ENCODE data around the gene SCAP.

SCAP gene

GRCh38 chr3:47380601-47381316, 95.0 kb downstream of the SCAP start, which contains the start of gene PTPN23:
PTPN23 (plus strand) TSS chr3:47381021; CDS start chr3:47381097, 76 bp downstream.
- TF ChIP-seq CTCF (IDR thresholded peaks at IDR 0.05; ENCODE audit: low read depth, low read length), result no peak
- H3K4me1 ChIP-seq, result no peaks in the 10 kb centered on the region
- no peaks in the 10 kb centered on the region for H3K36me3 ChIP-seq
- peak; percentile 95 for DNase-seq
- no peaks in the 10 kb centered on the region for H3K9me3 ChIP-seq
- peak within 1 kb of the TSS; percentile 78 for H3K4me3 ChIP-seq (ENCODE audit: low read depth, low read length)
- no peaks in the 10 kb centered on the region for H3K27me3 ChIP-seq

- TF ChIP-seq CTCF (IDR thresholded peaks at IDR 0.05; ENCODE audit: low read depth, low read length), result no peak
- DNase-seq, result no peak
- H3K36me3 ChIP-seq, result no peaks in the 10 kb centered on the region
- H3K9me3 ChIP-seq, result no peaks in the 10 kb centered on the region
- H3K4me3 ChIP-seq (ENCODE audit: low read depth, low read length), result peak overlapping the region; percentile 78
- no peaks in the 10 kb centered on the region for H3K27me3 ChIP-seq
- H3K4me1 ChIP-seq, result no peaks in the 10 kb centered on the region
These were observed 95.6 kb downstream of the SCAP start for GRCh38 chr3:47380026-47380600.

GRCh38 chr3:47379411-47379899, 96.3 kb downstream of the SCAP start:
- Histone ChIP-seq H3K4me3 (ENCODE audit: low read depth, low read length) (peak overlapping the region; percentile 78; the same call in 1 of the 2 replicates), H3K36me3 (no peaks in the 10 kb centered on the region), H3K9me3 (no peaks in the 10 kb centered on the region), H3K4me1 (no peaks in the 10 kb centered on the region), H3K27me3 (no peaks in the 10 kb centered on the region)
- TF ChIP-seq CTCF (IDR thresholded peaks at IDR 0.05; ENCODE audit: low read depth, low read length), result no peak
- no peak for DNase-seq

GRCh38 chr3:47378869-47379268, 96.9 kb downstream of the SCAP start:
- Histone ChIP-seq H3K4me1 (no peaks in the 10 kb centered on the region), H3K36me3 (no peaks in the 10 kb centered on the region), H3K4me3 (ENCODE audit: low read depth, low read length) (no peak overlapping the region)

GRCh38 chr3:47377186-47377585, 98.6 kb downstream of the SCAP start:
- H3K27me3 ChIP-seq, result no peaks in the 10 kb centered on the region
- H3K36me3 ChIP-seq, result no peaks in the 10 kb centered on the region
- TF ChIP-seq CTCF (IDR thresholded peaks at IDR 0.05; ENCODE audit: low read depth, low read length), result no peak
- H3K4me3 ChIP-seq (ENCODE audit: low read depth, low read length), result no peak overlapping the region
- H3K4me1 ChIP-seq, result no peaks in the 10 kb centered on the region
- no peaks in the 10 kb centered on the region for H3K9me3 ChIP-seq
- DNase-seq, result no peak

More at GRCh38 chr3:47378869-47379268, 96.9 kb downstream of the SCAP start:
- Histone ChIP-seq H3K9me3 (no peaks in the 10 kb centered on the region), H3K27me3 (no peaks in the 10 kb centered on the region)
- DNase-seq, result no peak
- TF ChIP-seq CTCF (IDR thresholded peaks at IDR 0.05; ENCODE audit: low read depth, low read length), result no peak

- Histone ChIP-seq H3K4me1 (no peaks in the 10 kb centered on the region), H3K36me3 (no peaks in the 10 kb centered on the region), H3K27me3 (no peaks in the 10 kb centered on the region), H3K9me3 (no peaks in the 10 kb centered on the region), H3K4me3 (ENCODE audit: low read depth, low read length) (no peak overlapping the region)
- no peak for DNase-seq
- TF ChIP-seq CTCF (IDR thresholded peaks at IDR 0.05; ENCODE audit: low read depth, low read length), result no peak
These were observed 99.3 kb downstream of the SCAP start for GRCh38 chr3:47376393-47376792.

Data from BE2C (cell line).